Activated T-cell treated with anti-CD3 and anti-CD28 coated beads for 4 hours (primary cell): Measurements from ENCODE around the gene CTNNA1.

Source experiments
- DNase-seq: peaks from one replicate; pipeline ENCODE4 v3.0.0-alpha.2; 2020

CTNNA1 gene

DNA sequence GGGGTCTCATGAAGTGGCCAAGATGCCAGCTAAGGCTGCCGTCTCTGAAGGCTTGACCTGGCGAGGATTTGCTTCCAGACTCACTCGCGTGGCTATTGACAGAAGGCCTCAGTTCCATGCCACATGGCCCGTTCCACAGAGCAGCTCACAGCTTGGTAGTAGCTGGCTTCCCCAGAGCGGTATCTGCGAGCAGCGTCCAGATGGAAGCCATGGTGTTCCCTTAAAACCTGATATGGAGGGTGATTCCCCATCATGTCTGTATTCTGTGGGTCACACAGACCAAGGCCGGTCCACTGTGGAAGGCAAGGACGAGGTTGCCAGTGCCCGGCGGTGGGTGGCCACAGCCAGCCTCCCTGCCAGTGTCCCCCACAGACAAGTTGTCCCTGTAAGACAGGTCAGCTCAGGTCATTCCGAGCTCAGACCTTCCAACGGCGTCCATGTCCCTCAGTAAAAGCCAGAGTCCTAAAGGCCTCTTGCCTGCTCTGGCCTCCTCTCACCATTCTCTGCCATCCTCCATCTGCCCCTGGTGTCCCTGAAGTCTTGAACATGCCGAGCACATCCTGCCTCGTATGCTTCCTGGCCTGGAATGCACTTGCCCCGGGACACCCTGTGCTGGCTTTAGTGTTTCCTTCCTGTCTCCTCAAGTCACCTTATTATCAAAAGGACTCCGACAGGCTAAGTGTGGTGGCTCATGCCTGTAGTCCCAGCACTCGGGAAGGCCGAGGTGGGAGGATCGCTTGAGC lies 183.2 kb downstream of the CTNNA1 start:
- DNase-seq, result no peak

- no peak for DNase-seq
Measured at GRCh38 chr5:138936968-138937345, 183.7 kb downstream of the CTNNA1 start.

DNA sequence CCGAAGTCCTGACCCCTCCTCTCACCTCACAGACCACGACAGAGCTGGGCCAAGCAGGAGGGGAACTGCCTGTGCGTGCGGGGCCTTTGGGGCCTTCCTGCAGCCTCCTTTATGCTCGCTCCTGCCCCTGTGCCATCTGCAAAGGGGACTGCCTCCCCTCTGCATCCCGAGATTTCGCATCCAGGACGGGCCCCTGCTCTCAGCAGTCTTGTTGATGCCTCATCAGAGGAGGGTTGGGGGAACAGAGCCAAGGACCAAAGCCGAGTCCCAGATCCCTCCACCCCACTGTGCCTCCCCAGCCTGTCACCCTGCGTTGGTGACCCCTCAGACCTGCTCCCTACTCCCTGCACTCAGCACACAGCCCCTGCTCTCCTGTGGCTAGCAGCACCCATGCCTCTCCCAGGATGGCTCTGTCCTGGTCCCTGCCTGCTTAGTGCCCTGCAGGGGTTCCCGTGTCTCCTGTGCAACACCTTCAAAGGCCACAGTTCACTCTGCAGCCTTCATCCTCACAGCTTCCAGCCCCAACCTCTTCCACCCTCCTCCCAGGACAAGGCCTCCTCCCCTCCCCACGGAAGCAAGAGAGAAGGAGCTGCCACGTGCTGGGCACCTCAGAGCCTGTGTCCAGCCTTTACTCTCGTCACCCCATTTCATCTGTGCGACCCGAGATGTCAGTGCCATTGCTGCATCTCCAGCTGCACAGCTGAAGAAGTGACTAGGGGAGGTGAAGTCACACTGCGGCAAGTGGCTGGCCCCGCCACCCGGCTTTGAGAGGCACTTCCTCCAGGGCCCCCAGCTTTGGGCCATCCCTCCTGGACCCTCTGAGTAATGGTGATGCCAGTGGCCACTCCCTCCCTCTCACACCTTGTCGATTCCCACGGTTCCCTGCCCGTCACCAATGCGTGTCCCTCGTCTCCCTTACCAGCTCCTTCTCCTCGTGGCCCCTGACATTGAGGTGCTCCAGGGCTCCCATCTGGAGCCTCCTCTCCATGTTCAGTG lies 184.5 kb downstream of the CTNNA1 start:
- DNase-seq, result no peak

DNA sequence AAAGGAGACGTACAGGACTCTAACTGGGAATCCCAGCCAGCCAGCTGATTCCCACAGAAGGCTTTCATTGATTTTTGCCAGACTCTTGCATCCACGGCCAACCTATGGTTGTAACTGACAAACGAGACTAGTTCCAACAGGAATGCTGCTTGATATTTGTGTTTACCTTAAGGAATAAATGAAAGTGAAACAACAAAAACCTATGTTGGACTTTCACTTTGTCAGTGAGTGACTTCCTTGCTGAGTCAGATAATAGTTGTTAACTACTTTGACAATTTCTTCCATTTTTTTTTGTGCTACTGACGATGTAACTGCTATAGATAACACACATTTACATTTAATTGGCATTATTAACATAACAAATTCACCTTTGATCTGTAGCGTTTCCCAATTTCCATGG lies 185.3 kb downstream of the CTNNA1 start:
- no peak for DNase-seq

DNA sequence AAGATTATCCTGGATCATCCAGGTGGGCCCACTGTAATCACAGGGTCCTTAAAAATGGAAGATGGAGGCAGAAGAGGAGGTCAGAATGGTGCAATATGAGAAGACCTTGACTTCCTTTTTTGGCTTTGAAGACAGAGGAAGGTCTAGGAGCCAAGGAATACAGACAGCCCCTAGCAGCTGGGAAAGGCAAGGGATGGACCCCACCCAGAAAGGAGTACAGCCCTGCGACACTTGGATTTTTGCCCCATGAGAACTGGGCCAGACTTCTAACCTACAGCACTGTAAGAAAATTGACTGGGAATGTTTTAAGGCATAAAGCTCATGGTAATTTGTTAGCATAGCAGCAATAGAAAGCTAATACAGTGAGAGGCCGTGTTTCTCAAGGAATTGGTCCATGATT lies 188.8 kb downstream of the CTNNA1 start:
- no peak for DNase-seq

DNA sequence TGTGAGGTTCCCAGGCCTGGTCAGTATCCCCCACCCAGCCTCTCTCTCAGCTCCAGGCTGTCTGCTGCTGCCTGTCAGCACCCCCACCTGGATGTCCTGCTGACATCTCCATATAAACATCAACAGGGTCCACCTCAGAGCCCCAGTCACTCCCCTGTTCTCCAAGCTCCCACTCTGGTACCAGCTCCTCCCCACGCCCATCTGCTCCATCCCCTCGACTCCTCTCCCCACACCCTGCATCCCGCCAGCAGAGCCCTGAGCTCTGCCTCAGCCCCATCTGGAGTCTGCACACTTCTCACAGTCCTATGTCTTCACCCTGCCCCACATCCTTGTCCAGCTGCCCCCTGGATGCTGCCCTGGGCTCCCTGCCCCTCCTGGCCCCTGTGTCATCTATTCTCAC lies 189.6 kb downstream of the CTNNA1 start:
- DNase-seq, result no peak

GRCh38 chr5:138943599-138944173 lies 190.5 kb downstream of the CTNNA1 start:
- no peak for DNase-seq

- DNase-seq, result no peak
Measured at GRCh38 chr5:138944527-138945322, 191.5 kb downstream of the CTNNA1 start.

DNA sequence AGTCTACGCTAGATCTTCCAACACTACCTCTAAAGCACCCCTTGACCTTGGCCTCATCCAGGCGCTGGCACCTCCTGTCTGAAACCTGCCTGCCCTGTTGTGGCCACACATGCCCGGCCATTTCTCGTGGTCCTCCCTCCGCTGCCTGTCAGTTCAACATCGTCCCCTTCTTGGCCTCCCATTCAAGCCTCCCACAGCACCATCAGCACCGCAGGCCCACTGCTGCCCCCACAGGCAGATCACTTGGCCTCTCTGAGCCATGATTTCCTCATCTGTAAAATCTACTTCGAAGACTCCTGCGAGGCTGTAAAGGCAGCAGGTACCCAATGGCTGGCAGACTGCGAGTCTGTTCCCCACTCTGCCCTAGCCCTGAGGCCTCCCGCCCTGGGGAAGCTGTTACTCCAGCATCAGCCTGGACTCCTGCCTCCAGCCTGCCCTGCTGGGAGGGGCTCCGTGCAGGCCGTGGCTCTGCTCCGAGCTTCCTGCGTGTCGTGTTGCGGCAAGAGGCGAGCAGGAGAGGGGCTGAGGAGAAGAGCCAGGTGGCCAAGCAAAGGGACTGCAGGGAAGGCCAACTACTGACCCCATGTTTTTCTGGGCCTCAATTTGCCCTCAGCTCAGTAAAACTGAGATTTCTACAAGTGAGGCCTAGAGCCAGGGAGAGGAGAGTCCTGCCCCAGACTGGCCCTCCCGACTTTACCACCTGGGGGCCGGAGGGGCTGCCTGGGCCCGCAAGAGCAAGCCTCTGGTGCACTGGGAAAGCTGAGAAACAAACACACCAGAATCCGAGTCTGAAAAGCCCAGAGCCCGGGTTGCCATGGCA lies 192.4 kb downstream of the CTNNA1 start:
- DNase-seq, result no peak

DNA sequence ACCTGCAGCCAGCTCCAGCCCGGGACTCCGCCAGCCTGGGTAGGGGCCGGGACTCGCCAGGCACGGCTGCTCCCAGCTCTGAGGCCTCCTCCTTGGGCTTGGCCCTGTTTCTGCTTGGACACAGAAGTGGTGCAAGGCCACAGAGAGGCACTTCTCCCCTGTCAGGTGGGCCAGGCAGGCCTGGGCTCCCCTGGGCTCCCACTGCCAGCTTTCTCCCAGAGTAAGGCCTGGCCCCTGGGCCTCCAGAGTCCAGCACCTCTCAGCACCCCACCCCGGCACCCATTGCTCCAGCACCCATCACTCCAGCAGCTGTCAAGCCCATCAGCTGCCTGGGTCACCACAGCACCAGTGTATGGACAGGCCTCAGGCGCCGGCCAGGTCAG lies 193.0 kb downstream of the CTNNA1 start:
- no peak for DNase-seq

DNA sequence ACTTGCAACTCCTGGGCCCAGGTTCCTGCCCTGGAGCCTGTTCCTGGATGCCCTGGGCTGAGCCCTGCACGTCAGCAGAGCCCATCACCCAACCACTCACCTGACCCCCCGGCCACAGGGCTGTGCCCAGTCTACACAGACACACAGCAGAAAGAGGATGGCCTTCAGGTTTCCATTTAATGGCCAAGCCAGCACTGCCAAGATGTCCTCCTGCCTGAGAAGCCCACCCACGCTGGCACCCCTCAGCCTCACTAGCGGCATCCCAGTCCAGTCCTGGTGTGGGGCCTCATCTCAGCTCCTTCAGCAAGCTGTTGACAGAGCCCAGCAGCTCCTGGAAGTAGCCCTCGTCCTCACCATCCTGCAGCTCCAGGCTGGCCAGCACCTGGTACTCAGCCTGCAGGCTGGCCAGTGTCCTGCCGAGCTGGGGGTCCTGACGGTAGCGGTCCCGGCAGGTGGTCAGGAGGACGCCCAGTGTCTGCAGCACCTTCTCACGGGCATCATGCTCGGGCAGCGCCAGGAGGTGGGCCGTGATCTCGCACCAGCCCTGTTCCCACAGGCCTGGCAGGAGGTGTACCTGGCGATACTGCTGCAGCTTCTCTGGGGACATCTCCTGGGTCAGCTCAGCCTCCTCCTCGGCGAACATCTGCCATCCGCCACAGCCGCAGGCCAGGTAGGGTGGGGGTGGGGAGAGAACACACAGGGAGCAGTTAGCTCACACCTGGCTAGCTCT lies 193.8 kb downstream of the CTNNA1 start:
- DNase-seq, result no peak

GRCh38 chr5:138947780-138948179 lies 194.6 kb downstream of the CTNNA1 start:
- no peak for DNase-seq

- no peak for DNase-seq
Measured at GRCh38 chr5:138948471-138949222, 195.4 kb downstream of the CTNNA1 start.

DNA sequence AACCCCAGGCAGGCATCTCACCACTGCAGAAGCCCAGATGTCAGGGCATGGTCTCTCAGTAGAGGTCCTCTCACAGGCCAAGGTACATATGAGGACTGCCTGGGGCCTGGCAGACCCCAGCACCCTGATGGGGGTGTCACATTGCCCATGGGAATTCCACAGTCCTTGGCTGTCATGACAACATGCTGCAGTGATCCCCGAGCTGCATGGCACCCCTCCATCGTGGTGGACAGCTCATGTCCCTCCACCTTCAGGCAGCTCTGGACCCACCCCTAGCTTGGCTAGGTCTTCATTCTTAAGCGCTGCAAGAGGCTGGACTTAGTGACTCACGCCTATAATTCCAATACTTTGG lies 196.0 kb downstream of the CTNNA1 start:
- no peak for DNase-seq

DNA sequence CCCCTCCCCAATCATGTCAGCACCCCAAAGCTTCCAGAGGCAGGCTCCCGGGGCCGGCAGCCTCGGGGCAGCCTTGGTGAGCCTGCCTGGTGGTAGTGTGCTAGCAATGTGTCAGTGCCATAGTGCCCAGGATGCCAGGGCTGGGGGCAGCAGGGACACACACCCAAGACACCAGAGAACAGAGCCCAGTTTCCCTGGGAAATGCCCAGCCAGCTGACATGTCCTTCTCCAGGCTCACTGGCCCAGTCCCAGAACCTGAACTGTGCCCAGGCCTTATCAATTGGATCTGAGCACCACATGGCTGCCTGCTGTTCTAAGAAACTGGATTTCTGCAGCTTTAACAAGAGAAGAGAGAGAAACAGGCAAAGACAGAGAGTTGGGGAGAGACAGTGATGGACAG lies 196.8 kb downstream of the CTNNA1 start:
- DNase-seq, result no peak

DNA sequence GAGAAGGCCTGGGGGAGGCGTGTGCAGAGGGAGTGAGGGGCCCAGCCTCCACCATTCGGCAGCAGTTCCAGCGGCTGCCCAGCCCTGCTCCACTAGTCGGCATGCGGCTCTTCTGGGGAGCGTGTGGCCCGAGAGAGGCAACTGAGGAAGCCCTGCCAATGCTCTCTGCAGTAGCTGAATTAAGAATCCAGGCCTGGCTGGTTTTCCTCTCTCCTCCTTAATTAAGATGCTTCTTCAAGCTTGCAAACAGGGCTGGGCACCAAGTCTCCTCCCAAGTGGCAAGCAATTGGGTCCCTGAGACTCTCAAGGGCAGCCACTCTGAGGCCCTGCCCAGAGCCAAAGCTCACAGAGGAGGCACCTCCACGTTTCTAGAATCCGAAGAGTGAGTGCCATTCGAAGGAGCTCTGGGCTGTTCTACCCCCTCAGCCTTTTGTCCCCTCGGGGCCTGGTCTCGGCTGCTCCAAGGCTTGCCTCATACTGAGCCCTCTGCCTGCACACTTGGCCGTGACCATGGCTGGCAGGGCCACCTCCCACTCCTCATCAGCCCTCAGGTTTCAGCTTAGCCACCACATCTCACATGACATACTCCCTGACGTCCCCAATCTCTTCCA lies 197.3 kb downstream of the CTNNA1 start:
- no peak for DNase-seq

DNA sequence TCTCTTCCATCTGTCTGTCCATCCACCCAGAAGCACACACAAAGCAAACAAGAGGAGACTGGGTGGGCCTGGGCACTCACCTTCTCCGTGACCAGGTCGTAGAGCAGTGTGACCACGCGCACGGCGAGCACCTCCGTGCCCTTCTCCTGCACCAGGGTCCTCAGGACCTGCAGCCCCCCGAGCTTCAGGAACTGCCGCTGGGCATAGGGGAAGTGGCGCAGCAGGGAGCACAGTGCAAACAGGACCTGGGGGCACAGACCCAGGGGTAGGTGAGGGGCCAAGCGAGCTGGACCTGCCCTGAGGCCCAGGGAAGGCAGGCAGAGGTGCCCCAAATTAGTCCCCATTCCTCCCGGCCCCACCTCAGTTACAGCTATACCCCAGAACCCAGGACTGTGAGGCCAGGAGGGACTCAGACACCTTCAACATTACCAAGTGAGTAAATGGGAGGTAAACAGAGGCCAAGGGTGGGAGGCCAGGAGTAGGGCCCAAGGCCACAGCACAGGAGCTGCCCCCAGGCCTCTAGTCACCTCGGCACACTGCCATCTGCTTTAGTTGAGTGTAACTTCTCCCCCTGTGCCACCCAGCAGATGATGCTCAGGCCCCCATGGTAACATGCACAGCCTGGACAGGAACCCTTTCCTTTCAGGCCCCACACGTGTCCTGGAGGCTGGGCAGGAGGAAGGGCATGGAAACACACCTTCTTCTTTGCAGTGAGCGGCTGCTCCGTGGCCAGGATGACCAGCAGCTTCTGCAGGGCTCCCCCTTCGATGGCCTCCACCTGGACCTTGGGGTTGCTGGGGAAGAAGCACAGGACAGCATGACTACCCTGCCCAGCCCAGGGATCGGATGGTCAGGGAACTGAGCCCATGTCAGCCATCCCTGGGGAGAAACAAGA lies 198.1 kb downstream of the CTNNA1 start:
- no peak for DNase-seq

DNA sequence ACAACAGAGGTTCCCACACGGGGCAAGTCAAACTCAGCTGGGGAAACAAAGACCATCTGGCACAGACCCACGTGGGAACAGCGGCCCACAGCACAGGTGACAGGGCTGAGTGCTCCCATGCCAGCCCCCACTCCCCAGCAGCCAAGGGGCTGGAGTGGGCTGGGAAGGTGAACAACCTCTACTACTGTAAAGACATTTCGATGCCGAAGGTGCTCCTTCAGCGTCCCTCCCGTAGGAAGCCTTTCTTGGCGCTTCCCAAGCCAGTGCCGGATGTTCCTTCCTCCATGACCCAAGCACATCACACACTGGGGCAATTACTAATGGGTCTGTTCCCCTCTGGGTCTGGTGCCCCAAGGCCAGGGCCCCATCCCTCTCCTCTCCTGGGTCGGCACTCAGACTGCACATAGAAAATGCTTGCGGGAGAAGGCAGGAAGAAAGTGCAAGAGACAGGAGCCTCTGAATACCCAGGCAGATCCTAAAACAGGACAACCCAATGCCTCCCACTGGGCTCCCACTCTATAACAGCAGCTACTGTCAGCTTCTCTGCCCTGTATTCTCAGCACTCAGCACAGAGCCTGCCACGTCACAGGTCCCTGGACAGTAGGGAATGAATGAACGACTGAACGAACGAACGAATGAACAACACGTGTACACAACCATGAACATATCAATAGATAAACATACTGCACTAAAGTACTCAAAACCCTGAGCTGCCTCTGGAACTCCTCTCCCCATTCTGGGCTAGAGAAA lies 198.9 kb downstream of the CTNNA1 start:
- DNase-seq, result no peak
